ENCODE measurements around the gene SEZ6L2. TPM values are rescaled to one million over a fixed set of nuclear protein-coding genes. Genes with fewer than 3 reads are reported as not detected.
"Not testable (repeated sequence)": the region's sequence is repeated elsewhere in the genome, so short reads cannot be mapped to it uniquely, and the experiment has no call there.

Gene SEZ6L2
- total RNA-seq, 4 donors from 2014 or later: 0.20 to 1.7 (median 0.56) TPM

DNA sequence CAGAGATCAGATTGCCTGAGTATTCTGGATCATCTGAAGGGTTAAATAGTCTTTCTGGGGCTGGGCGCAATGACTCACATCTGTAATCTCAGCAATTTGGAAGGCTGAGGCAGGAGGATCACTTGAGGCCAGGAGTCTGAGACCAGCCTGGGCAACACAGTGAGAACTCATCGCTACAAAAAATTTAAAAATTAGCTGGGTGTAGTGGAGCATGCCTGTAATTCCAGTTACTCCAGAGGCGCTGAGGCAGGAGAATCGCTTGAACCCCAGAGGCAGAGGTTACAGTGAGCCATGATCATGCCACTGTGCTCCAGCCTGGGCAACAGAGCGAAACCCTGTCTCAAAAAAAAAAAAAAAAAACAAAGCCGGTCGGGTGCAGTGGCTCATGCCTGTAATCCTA lies 63.4 kb downstream of the SEZ6L2 start:
- no peak overlapping the region for H3K27ac ChIP-seq
- intact Hi-C loops (cut with DNase I; ENCODE audit: low total_unique reads): no loop called here
- H3K27me3 ChIP-seq: no peaks in the 10 kb centered on the region
- TF ChIP-seq POLR2A (IDR thresholded peaks at IDR 0.05): no peak
- TF ChIP-seq, protein P1, sequence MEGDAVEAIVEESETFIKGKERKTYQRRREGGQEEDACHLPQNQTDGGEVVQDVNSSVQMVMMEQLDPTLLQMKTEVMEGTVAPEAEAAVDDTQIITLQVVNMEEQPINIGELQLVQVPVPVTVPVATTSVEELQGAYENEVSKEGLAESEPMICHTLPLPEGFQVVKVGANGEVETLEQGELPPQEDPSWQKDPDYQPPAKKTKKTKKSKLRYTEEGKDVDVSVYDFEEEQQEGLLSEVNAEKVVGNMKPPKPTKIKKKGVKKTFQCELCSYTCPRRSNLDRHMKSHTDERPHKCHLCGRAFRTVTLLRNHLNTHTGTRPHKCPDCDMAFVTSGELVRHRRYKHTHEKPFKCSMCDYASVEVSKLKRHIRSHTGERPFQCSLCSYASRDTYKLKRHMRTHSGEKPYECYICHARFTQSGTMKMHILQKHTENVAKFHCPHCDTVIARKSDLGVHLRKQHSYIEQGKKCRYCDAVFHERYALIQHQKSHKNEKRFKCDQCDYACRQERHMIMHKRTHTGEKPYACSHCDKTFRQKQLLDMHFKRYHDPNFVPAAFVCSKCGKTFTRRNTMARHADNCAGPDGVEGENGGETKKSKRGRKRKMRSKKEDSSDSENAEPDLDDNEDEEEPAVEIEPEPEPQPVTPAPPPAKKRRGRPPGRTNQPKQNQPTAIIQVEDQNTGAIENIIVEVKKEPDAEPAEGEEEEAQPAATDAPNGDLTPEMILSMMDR (IDR thresholded peaks at IDR 0.05 in 4 of 5, conservative IDR thresholded peaks at IDR 0.05 in 1 of 5): no peak
- peaks cover 0 to 67% of the 10 kb centered on the region in 2 donors for H3K36me3 ChIP-seq
- DNase-seq: no peak
- in situ Hi-C loops (cut with MboI; ENCODE audit: low sequenced_read_pairs in 4 of 4): no loop called here
- H3K4me1 ChIP-seq: no peaks in the 10 kb centered on the region
- H3K9me3 ChIP-seq: no peaks in the 10 kb centered on the region
- no peak overlapping the region for H3K4me3 ChIP-seq
- no peak for ATAC-seq

GRCh38 chr16:29834079-29834478 lies 65.3 kb downstream of the SEZ6L2 start:
- in situ Hi-C loops (cut with MboI; ENCODE audit: low sequenced_read_pairs in 4 of 4) (no loop called here), intact Hi-C loops (cut with DNase I; ENCODE audit: low total_unique reads) (no loop called here)
- ATAC-seq (no peak), DNase-seq (no peak)
- Histone ChIP-seq H3K27me3 (no peaks in the 10 kb centered on the region), H3K4me1 (no peaks in the 10 kb centered on the region), H3K4me3 (no peak overlapping the region), H3K36me3 (peaks cover 0 to 61% of the 10 kb centered on the region in 2 donors), H3K27ac (no peak overlapping the region), H3K9me3 (no peaks in the 10 kb centered on the region)
- no peak for TF ChIP-seq POLR2A (IDR thresholded peaks at IDR 0.05)
- TF ChIP-seq, protein P1 (IDR thresholded peaks at IDR 0.05 in 4 of 5, conservative IDR thresholded peaks at IDR 0.05 in 1 of 5): no peak

- DNase-seq; H3K27me3 ChIP-seq; ATAC-seq; H3K9me3 ChIP-seq; intact Hi-C loops (cut with DNase I; ENCODE audit: low total_unique reads); H3K27ac ChIP-seq; in situ Hi-C loops (cut with MboI; ENCODE audit: low sequenced_read_pairs in 4 of 4); H3K4me1 ChIP-seq; H3K4me3 ChIP-seq: not testable (repeated sequence)
- H3K36me3 ChIP-seq: peaks cover 0 to 53% of the 10 kb centered on the region in 2 donors
Measured at GRCh38 chr16:29833219-29833618, 66.1 kb downstream of the SEZ6L2 start.

DNA sequence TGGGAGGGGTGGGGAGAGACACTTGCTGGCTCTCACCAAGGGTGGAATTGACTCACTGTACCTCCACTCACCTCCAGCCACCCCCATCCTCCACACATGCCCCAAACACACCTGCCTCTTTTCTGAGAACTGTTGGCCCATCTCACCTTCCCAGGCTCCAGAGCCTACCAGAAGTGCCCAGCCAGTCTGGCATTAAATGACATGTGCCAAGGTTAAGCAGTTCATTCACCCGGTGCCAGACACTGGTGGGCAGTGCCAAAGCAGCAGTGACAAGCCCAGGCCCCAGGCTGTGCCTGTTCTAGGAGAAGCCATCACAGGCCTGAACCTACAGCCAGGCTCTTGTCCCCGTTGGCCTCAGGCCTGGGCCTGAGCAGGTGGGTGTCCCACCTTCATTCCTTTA lies 67.9 kb downstream of the SEZ6L2 start:
- intact Hi-C loops (cut with DNase I; ENCODE audit: low total_unique reads) (no loop called here), in situ Hi-C loops (cut with MboI; ENCODE audit: low sequenced_read_pairs in 4 of 4) (no loop called here)
- no peaks in the 10 kb centered on the region for H3K27me3 ChIP-seq
- H3K36me3 ChIP-seq: peaks cover 0 to 37% of the 10 kb centered on the region in 2 donors
- H3K4me1 ChIP-seq: no peaks in the 10 kb centered on the region
- ATAC-seq (peak in 1 of 2 donors; percentile 18), DNase-seq (peak in 1 of 2 donors; percentile 35)
- H3K9me3 ChIP-seq: no peaks in the 10 kb centered on the region
- no peak overlapping the region for H3K4me3 ChIP-seq
- TF ChIP-seq, protein P1 (IDR thresholded peaks at IDR 0.05 in 4 of 5, conservative IDR thresholded peaks at IDR 0.05 in 1 of 5): no peak
- TF ChIP-seq POLR2A (IDR thresholded peaks at IDR 0.05): no peak
- H3K27ac ChIP-seq: no peak overlapping the region

DNA sequence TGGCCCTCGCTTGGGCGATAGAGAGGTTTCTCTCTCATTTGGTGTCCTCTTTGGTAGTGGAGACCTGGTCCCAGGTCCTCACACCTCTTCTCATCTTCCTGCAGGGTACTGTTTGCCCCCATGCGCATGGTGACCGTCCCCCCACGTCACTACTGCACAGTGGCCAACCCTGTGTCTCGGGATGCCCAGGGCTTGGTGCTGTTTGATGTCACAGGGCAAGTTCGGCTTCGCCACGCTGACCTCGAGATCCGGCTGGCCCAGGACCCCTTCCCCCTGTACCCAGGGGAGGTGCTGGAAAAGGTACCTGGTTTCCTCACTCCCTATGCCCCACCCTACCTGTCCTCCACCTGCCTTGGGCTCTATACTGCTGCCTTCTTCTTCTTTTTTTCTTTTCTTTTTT lies 68.6 kb downstream of the SEZ6L2 start:
- Histone ChIP-seq H3K27me3 (no peaks in the 10 kb centered on the region), H3K27ac (no peak overlapping the region), H3K9me3 (no peaks in the 10 kb centered on the region), H3K4me3 (no peak overlapping the region), H3K4me1 (peaks cover 4 to 5% of the 10 kb centered on the region in 2 donors), H3K36me3 (peaks cover 0 to 34% of the 10 kb centered on the region in 2 donors)
- in situ Hi-C loops (cut with MboI; ENCODE audit: low sequenced_read_pairs in 4 of 4): no loop called here
- no peak for DNase-seq
- no peak for TF ChIP-seq POLR2A (IDR thresholded peaks at IDR 0.05)
- TF ChIP-seq, protein P1 (IDR thresholded peaks at IDR 0.05 in 4 of 5, conservative IDR thresholded peaks at IDR 0.05 in 1 of 5): no peak
- no peak for ATAC-seq
- intact Hi-C loops (cut with DNase I; ENCODE audit: low total_unique reads): no loop called here

Data from gastrocnemius medialis (tissue), 4 donors.